ENCODE data around the gene UAP1.
A peak's percentile ranks its signal among the peaks of the same experiment; 100 is the strongest.

The UAP1 gene

DNA sequence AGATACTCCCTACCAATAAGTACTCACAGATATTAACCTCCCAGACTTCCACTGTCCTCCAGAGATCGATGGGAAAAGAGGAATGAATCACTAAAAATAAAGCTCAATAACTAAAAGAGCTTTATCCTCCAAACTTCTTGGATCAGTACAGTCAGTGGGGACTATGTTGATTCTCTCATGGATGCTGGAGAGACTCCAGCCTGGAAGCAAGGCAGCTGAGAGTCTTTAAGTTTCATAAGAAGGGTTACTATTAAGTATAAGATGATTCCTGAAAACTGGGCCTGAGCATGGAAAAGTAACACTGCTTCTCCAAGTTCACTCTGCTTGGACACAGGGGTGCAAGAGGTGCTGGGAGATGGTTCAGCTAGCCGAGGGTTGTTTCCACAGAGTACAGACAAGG, 64.6 kb downstream of the UAP1 start:
- no peak overlapping the region for H3K4me3 ChIP-seq (replicated peaks; ENCODE audit: low read depth, low read length)
- no peak for DNase-seq (ENCODE audit: extremely low read depth, low read depth)

DNA sequence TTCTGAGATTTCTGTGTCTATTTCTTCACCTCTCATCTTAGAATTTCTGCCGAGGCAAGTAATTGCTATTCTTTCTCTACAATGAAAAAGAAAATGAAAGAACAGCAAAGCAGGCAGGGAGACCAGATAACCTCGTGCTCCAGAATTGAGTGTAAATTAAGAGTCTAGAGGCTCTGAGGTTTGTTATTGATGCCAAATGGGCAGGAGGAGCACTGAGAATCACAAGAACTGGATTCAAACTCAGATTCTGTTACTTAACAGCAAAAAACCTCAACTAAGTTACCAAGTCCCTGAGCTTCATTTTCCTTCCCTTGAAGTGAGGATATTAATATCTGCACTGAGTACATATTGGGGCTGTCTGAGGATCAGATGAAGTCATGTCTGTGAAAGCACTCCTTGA, 65.2 kb downstream of the UAP1 start:
- H3K4me3 ChIP-seq (replicated peaks; ENCODE audit: low read depth, low read length): no peak overlapping the region
- TF ChIP-seq, protein P1, sequence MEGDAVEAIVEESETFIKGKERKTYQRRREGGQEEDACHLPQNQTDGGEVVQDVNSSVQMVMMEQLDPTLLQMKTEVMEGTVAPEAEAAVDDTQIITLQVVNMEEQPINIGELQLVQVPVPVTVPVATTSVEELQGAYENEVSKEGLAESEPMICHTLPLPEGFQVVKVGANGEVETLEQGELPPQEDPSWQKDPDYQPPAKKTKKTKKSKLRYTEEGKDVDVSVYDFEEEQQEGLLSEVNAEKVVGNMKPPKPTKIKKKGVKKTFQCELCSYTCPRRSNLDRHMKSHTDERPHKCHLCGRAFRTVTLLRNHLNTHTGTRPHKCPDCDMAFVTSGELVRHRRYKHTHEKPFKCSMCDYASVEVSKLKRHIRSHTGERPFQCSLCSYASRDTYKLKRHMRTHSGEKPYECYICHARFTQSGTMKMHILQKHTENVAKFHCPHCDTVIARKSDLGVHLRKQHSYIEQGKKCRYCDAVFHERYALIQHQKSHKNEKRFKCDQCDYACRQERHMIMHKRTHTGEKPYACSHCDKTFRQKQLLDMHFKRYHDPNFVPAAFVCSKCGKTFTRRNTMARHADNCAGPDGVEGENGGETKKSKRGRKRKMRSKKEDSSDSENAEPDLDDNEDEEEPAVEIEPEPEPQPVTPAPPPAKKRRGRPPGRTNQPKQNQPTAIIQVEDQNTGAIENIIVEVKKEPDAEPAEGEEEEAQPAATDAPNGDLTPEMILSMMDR (IDR thresholded peaks at IDR 0.05; ENCODE audit: low read depth, low read length, missing control alignments): no peak
- DNase-seq (ENCODE audit: extremely low read depth, low read depth): no peak

More for the DNA sequence above, 64.6 kb downstream of the UAP1 start:
- TF ChIP-seq, protein P1 (IDR thresholded peaks at IDR 0.05; ENCODE audit: low read depth, low read length, missing control alignments): no peak

DNA sequence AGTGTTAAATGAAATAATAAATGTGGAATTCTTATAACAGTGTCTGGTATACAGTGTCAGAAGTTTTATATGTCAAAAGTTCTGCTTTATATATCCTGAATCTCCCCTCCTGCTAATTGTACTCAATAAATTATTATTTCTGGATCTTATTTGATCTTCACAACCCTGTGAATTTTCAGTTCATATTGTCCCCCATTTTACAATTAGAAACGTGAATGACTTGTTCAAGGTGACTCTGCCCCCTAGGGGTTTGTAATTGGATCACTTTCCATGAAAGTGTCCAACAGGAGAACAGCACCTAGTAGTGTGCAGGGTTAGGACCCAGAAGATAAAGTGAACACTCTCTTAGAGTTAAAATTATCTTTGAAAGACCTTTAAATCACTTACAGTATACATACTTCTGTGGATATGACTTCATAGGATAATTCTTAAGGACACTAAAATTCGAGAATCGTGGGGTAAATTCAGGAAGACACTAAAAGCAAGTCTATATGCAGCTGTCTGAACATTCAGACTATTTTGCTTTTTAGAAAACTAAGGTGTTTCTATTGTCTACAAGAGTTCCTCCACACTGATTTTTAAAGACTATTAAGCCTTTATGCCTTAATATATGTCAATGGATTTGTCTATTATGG, 66.3 kb downstream of the UAP1 start:
- H3K4me3 ChIP-seq (replicated peaks; ENCODE audit: low read depth, low read length): no peak overlapping the region
- TF ChIP-seq, protein P1 (IDR thresholded peaks at IDR 0.05; ENCODE audit: low read depth, low read length, missing control alignments): peak; percentile 64
- DNase-seq (ENCODE audit: extremely low read depth, low read depth): no peak

DNA sequence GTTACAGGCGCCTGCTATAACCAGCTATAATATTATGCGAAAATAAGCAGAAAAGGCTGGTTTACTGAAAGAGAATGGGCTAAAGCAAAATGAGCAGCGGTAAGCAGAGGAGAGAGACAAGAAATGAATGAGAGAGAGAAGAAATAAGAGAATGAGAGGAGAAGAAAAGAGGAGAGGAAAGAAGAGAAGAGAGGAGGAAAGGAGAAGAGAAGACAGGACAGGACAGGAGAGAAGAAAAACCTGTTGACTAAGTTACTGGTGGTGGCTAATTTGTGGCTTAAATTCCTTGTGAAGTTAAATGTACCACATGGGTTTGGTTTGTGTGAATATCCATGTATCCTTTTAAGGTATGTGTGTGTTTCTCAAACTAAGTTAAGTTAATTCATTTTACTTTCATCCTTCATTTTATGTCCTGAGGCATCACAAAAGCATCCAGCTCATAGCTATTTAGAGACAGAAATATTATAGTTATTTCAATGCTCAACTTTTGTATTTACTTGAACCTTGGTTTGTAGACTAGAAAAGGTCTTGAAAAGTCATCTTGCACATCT, 67.6 kb downstream of the UAP1 start:
- H3K4me3 ChIP-seq (replicated peaks; ENCODE audit: low read depth, low read length): no peak overlapping the region
- DNase-seq (ENCODE audit: extremely low read depth, low read depth): no peak
- TF ChIP-seq, protein P1 (IDR thresholded peaks at IDR 0.05; ENCODE audit: low read depth, low read length, missing control alignments): no peak

DNA sequence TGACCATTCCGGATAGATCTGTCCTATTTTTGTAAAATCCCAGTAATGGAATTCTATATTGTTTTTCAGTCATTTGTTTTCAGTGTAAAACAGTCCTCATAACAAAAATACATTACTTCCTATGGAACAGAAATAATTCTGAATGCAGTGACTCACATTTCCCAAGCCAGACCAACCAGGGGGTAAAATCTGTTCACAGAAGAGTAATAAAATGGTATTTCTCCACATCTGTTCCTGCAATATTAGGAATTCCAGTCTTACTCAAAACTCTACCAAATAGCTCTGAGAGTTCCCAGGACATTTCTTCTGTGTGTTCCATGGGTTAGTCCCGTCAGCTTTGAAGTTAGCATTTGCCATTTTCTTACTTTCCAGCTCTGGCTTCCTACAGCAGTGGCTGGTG, 68.1 kb downstream of the UAP1 start:
- peak; percentile 54 for DNase-seq (ENCODE audit: extremely low read depth, low read depth)
- TF ChIP-seq, protein P1 (IDR thresholded peaks at IDR 0.05; ENCODE audit: low read depth, low read length, missing control alignments): no peak
- H3K4me3 ChIP-seq (replicated peaks; ENCODE audit: low read depth, low read length): no peak overlapping the region

DNA sequence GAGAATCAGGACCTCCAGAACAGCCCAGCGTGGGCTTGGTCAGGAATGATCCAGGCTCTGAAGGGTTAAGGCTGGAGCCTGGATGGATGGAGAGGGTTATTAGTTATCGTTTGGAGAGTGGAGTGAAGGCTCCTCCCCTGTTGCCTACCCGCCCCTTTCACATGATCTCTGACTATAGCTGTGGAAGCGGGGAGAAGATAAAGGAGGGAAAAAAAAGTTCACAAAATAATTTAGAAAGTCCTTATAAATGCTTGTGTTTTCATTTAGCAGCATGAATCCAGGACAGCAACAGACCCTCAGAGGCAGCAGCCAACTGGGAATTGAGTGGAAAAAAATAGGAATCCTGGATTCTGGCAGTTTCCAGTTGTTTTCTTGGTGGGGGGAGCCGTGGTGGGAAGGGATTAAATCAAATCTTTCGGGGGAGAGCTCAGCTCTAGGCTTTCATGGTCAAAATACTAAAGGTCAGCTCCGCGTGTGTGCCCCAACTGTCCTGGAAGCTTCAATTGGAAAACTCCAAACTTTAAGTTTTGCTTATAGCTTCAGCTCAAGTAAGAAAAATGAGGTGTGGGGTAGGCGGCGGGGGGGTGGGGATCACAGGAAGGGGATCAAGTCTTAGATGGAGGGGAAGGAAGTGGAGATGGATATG, 70.1 kb downstream of the UAP1 start:
- no peak for DNase-seq (ENCODE audit: extremely low read depth, low read depth)
- TF ChIP-seq, protein P1 (IDR thresholded peaks at IDR 0.05; ENCODE audit: low read depth, low read length, missing control alignments): no peak
- peak overlapping the region; percentile 64 for H3K4me3 ChIP-seq (replicated peaks; ENCODE audit: low read depth, low read length)

All from HFF-Myc (cell line).